HG03460 (cell line): ENCODE measurements around the gene RASGRP4.
A peak's percentile ranks its signal among the peaks of the same experiment; 100 is the strongest.
"Not testable (repeated sequence)": the region's sequence is repeated elsewhere in the genome, so short reads cannot be mapped to it uniquely, and the experiment has no call there.

Experiments used
- ATAC-seq: cut with Tn5 transposase; IDR thresholded peaks from one replicate; pipeline ENCODE4 v1.9.1; 2021; ENCODE audit not compliant: unreplicated experiment

RASGRP4 gene

DNA sequence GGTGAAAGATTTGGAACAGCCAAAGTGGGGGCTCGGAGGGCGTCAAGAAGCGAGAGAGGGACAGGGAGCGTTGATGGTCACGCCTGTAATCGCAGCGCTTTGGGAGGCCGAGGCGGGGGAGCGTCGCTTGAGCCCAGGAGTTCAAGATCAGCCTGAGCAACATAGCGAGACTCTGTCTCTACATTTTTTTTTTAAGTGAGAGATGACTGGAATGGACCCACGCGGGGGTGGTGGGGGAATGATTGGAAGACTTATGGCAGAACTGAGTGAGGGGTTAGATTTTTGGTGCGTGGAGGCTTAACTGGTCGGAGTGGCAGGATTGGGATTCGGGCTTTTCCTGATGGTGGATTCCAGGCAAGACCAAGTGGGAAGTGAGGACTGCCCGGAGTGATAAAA, 50.9 kb downstream of the RASGRP4 start:
- no peak for ATAC-seq

DNA sequence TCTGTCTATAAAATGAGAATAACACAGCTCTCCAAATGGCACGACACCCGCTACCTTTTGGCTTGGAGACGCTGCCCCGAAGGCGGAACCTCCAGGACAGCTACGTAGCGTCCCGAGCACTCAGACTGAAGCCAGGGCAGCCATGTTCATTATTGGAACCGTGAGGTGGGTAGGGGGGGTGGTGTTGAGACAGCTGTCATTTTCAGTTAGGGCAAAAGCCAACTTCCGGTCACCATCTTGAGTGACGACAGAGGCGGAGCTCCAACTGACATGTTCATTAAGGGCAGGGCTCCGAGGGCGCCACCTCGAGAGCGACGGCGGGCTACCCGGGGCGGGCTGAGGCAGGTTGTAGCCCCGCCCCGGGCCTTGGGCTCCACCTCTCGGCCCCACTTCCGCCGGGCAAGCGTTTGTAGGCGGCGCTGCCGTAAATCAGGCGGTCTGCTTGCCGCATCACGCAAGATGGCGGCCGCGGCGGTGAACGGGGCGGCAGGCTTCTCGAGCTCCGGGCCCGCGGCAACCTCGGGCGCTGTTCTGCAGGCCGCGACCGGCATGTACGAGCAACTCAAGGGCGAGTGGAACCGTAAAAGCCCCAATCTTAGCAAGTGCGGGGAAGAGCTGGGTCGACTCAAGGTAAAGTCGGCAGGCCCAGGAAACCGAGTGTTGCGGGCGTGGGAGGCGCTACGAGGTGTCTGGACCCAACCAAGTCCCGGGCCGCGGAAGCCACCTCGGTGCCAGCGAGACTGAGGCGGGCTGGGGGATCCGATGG, 51.5 kb downstream of the RASGRP4 start, which contains the start of gene PSMD8:
Gene PSMD8, plus strand, starts transcription at position 240 of the 766 bp plus-strand sequence. Its CDS starts 31 bp downstream, at position 271.
- ATAC-seq, result peak; percentile 93

DNA sequence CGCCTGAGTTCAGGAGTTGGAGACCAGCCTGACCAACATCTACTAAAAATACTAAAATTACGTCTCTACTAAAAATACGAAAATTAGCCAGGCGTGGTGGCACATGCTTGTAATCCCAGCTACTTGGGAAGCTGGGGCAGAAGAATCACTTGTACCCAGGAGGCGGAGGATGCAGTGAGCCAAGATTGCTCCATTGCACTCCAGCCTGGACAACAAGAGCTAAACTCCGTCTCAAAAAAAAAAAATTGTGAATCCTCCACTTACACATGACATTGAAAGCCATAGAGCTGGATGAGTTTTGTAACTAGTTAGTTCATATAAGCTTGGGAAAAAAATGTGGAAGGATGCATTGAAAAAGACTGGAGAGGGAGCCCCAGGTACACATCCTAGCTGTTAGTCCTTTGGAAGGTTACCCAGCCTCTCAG, 52.1 kb downstream of the RASGRP4 start:
- no peak for ATAC-seq

GRCh38 chr19:38371081-38371480, 54.9 kb downstream of the RASGRP4 start:
- ATAC-seq, result no peak

DNA sequence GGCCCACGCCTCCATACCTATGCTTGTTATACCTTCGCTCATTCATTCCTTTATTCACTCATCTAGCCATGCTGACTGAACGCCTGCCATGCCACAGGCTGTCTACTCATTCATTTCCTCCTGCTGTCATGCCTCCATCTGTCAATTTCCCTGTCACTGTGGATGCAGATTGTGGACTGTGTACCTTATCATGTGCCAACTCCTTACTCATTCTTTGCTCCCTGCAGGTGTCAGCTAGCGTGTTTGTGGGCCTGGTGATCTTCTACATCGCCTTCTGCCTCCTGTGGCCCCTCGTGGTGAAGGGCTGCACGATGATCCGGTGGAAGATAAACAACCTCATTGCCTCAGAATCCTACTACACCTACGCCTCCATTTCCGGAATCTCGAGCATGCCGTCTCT, 55.7 kb downstream of the RASGRP4 start:
- ATAC-seq, result no peak

DNA sequence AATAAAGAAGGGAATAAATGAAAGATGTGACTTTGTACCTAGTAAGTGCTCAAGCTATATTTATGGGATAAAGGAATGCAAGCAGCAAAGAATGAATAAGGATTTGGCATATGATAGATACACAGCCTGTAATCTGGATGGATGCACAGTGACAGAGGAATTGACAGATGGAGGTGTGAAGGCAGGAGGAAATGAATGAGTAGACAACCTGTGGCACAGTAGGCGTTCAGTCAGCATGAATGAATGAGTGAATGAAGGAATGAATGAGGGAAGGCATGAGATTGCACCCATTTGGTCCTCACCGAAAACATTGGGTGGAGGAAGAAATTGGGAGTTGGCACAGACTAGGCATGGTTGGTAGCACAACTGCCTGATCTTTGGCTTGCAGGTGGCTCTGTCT, 56.4 kb downstream of the RASGRP4 start:
- ATAC-seq, result no peak

- no peak for ATAC-seq
Measured at GRCh38 chr19:38367041-38367440, 59.0 kb downstream of the RASGRP4 start.

- ATAC-seq, result not testable (repeated sequence)
Measured at GRCh38 chr19:38362946-38363688, 62.9 kb downstream of the RASGRP4 start.

DNA sequence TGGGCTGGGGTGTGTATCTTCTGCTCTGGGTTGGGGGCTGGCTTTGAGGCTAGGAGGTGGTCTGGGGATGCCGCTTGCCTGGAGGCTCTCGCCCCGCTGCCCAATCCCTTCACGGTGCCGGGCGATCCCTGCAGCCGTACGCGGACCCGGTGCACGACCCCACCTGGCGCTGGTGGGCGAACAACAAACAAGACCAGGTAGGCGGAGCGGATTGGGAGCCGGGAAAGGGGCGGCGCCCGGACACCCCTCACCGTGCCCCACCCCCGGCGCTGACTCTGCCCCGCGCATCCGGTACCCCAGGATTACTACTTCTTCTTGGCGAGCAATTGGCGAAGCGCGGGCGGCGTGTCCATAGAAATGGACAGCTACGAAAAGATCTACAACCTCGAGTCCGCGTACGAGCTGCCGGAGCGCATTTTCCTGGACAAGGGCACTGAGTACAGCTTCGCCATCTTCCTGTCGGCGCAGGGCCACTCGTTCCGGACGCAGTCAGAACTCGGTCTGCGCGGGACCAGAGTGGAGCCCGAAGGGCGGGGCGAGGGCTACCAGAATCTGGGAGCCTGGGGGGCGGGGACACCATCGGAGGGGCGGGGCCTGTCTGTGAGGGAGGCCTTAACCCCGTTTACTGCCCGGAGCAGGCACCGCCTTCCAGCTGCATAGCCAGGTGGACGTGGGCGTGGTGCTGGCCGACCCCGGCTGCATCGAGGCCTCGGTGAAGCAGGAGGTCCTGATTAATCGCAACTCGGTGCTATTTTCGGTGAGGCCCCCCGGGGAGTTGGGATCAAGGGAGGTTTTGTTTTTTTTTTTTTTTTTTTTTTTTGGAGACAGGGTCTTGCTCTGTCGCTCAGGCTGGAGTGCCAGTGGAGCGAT, 63.7 kb downstream of the RASGRP4 start:
- peak; percentile 41 for ATAC-seq

DNA sequence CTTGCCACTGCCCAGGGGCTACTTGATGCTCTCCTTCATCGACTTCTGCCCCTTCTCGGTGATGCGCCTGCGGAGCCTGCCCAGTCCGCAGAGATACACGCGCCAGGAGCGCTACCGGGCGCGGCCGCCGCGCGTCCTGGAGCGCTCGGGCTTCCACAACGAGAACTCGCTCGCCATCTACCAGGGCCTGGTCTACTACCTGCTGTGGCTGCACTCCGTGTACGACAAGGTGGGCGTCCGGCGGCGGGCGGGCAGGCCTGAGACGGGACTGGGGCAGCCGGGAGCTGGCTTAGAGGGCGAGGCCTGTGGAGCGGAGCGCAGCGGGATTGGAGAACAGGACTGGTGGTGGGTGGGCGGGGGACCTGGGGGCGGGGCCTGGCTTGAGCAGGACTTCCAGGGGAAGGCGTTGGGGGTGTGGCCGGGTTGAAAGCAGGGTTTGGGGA, 64.4 kb downstream of the RASGRP4 start:
- ATAC-seq, result peak; percentile 58

GRCh38 chr19:38360839-38361631, 65.0 kb downstream of the RASGRP4 start:
- no peak for ATAC-seq

- no peak for ATAC-seq
Measured at GRCh38 chr19:38360351-38360750, 65.7 kb downstream of the RASGRP4 start.

DNA sequence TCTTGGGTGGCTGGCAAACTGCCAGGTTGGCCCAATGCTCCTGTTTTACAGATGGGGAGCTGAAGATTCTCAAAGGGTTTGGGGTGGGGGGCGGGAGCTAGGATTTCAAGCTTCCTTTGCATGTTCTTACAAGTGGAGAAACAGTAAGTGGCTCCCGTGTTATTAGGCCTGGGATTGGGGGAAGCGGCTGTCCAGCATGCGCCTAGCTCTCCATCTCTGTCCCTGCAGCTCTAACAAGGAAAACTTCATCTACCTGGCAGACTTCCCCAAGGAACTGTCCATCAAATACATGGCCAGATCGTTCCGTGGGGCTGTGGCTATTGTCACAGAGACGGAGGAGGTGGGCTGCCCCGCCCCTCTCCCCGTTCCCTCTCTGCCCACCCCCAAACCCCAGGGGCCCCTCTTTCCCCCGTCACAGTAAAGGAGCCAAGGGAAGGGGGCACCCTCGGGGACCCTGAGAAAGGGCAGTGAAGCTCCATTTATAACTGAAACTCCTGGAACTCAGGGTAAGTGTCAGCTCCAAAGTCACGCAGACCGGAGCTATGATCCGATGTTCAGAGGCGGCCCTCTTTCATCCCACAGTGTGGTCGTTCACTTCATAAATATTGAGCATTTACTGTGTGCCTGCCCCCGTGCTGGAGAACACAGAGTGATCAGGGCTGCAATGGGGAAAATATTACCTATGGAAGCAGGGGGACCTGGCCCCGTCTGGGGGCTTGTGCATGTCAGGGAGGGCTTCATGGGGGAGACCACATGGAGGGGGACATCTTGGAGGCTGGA, 66.6 kb downstream of the RASGRP4 start:
- ATAC-seq, result no peak
